Lower leg skin (tissue), 3 donors: ENCODE results near the gene CHST5.

Experiments used
- POLR2A ChIP-seq, 2 donors: fragments of 450-650 bp; IDR thresholded peaks; one replicate each; pipeline ENCODE4 v1.6.1; 2016 to 2017; ENCODE audit warnings: antibody characterized with exemption in 2 of 2, mild to moderate bottlenecking in 1 of 2, moderate library complexity in 1 of 2
- TF ChIP-seq, protein P1 (sequence below), 3 donors: fragments of 450-650 bp; IDR thresholded peaks; one replicate each; pipeline ENCODE4 v1.5.1; 2016; ENCODE audit warnings: antibody characterized with exemption in 3 of 3, mild to moderate bottlenecking in 3 of 3, moderate library complexity in 2 of 3

- no peak for TF ChIP-seq POLR2A (IDR thresholded peaks at IDR 0.05)
- TF ChIP-seq, protein P1, sequence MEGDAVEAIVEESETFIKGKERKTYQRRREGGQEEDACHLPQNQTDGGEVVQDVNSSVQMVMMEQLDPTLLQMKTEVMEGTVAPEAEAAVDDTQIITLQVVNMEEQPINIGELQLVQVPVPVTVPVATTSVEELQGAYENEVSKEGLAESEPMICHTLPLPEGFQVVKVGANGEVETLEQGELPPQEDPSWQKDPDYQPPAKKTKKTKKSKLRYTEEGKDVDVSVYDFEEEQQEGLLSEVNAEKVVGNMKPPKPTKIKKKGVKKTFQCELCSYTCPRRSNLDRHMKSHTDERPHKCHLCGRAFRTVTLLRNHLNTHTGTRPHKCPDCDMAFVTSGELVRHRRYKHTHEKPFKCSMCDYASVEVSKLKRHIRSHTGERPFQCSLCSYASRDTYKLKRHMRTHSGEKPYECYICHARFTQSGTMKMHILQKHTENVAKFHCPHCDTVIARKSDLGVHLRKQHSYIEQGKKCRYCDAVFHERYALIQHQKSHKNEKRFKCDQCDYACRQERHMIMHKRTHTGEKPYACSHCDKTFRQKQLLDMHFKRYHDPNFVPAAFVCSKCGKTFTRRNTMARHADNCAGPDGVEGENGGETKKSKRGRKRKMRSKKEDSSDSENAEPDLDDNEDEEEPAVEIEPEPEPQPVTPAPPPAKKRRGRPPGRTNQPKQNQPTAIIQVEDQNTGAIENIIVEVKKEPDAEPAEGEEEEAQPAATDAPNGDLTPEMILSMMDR (IDR thresholded peaks at IDR 0.05), result no peak
These were observed 41.7 kb downstream of the CHST5 start for GRCh38 chr16:75494184-75494583.
